ENCODE measurements around the gene HIPK1. TPM values are rescaled to one million over a fixed set of nuclear protein-coding genes. Genes with fewer than 3 reads are reported as not detected.

The HIPK1 gene
- total RNA-seq, 4 donors from 2014 or later = 54.4 to 67.6 (median 60.0) TPM

GRCh38 chr1:113982949-113983348, 53.8 kb downstream of the HIPK1 start:
- H3K27me3 ChIP-seq = no peaks in the 10 kb centered on the region
- intact Hi-C loops (cut with DNase I; ENCODE audit: low total_unique reads) (no loop called here), in situ Hi-C loops (cut with MboI; ENCODE audit: low sequenced_read_pairs in 4 of 4) (loop anchor here in 3 of 4 donors (5.0 to 25.0 kb wide), 2 partner anchors 104 to 294 kb away; no protein-coding TSS in a partner anchor)
- peaks cover 52 to 55% of the 10 kb centered on the region in 2 donors for H3K4me1 ChIP-seq
- no peak for DNase-seq
- ATAC-seq = no peak
- no peaks in the 10 kb centered on the region for H3K36me3 ChIP-seq
- peak overlapping the region; percentile 21 to 55 (median 38) for H3K4me3 ChIP-seq
- peak overlapping the region; percentile 71 to 76 (median 75) for H3K27ac ChIP-seq
- TF ChIP-seq CTCF (IDR thresholded peaks at IDR 0.05 in 4 of 5, conservative IDR thresholded peaks at IDR 0.05 in 1 of 5) = no peak
- TF ChIP-seq POLR2A (IDR thresholded peaks at IDR 0.05) = no peak
- no peaks in the 10 kb centered on the region for H3K9me3 ChIP-seq

GRCh38 chr1:113983391-113983790, 54.3 kb downstream of the HIPK1 start:
- DNase-seq (no peak), ATAC-seq (no peak)
- Histone ChIP-seq H3K36me3 (no peaks in the 10 kb centered on the region), H3K4me1 (peaks cover 49 to 51% of the 10 kb centered on the region in 2 donors), H3K9me3 (no peaks in the 10 kb centered on the region), H3K27ac (peak overlapping the region; percentile 71 to 76 (median 75)), H3K27me3 (no peaks in the 10 kb centered on the region), H3K4me3 (peak overlapping the region in 3 of 4 donors; percentile 21 to 45 (median 31))
- in situ Hi-C loops (cut with MboI; ENCODE audit: low sequenced_read_pairs in 4 of 4) (loop anchor here in 3 of 4 donors (5.0 to 25.0 kb wide), 2 partner anchors 104 to 294 kb away; no protein-coding TSS in a partner anchor), intact Hi-C loops (cut with DNase I; ENCODE audit: low total_unique reads) (no loop called here)
- no peak for TF ChIP-seq POLR2A (IDR thresholded peaks at IDR 0.05)
- no peak for TF ChIP-seq CTCF (IDR thresholded peaks at IDR 0.05 in 4 of 5, conservative IDR thresholded peaks at IDR 0.05 in 1 of 5)

GRCh38 chr1:113983826-113984225, 54.7 kb downstream of the HIPK1 start:
- peak overlapping the region; percentile 71 to 76 (median 75) for H3K27ac ChIP-seq
- intact Hi-C loops (cut with DNase I; ENCODE audit: low total_unique reads) (no loop called here), in situ Hi-C loops (cut with MboI; ENCODE audit: low sequenced_read_pairs in 4 of 4) (loop anchor here in 3 of 4 donors (5.0 to 25.0 kb wide), 2 partner anchors 103 to 293 kb away; no protein-coding TSS in a partner anchor)
- TF ChIP-seq CTCF (IDR thresholded peaks at IDR 0.05 in 4 of 5, conservative IDR thresholded peaks at IDR 0.05 in 1 of 5) = no peak
- no peak for TF ChIP-seq POLR2A (IDR thresholded peaks at IDR 0.05)
- H3K27me3 ChIP-seq = no peaks in the 10 kb centered on the region
- H3K4me3 ChIP-seq = no peak overlapping the region
- H3K4me1 ChIP-seq = peaks cover 45 to 47% of the 10 kb centered on the region in 2 donors
- ATAC-seq = no peak
- no peak for DNase-seq
- H3K9me3 ChIP-seq = no peaks in the 10 kb centered on the region
- H3K36me3 ChIP-seq = no peaks in the 10 kb centered on the region

- H3K4me3 ChIP-seq = no peak overlapping the region
- ATAC-seq (no peak), DNase-seq (no peak)
- intact Hi-C loops (cut with DNase I; ENCODE audit: low total_unique reads) = no loop called here
- H3K27me3 ChIP-seq = no peaks in the 10 kb centered on the region
- H3K27ac ChIP-seq = peak overlapping the region in 3 of 4 donors; percentile 71 to 76 (median 74)
- no peaks in the 10 kb centered on the region for H3K36me3 ChIP-seq
- in situ Hi-C loops (cut with MboI; ENCODE audit: low sequenced_read_pairs in 4 of 4) = loop anchor here in 3 of 4 donors (5.0 to 25.0 kb wide), 2 partner anchors 103 to 293 kb away; no protein-coding TSS in a partner anchor
- H3K9me3 ChIP-seq = no peaks in the 10 kb centered on the region
- no peak for TF ChIP-seq CTCF (IDR thresholded peaks at IDR 0.05 in 4 of 5, conservative IDR thresholded peaks at IDR 0.05 in 1 of 5)
- no peak for TF ChIP-seq POLR2A (IDR thresholded peaks at IDR 0.05)
- H3K4me1 ChIP-seq = peaks cover 38 to 39% of the 10 kb centered on the region in 2 donors
Measured at GRCh38 chr1:113984710-113985109, 55.6 kb downstream of the HIPK1 start.
